ENCODE measurements around the gene LYSMD3. TPM values are rescaled to one million over a fixed set of nuclear protein-coding genes. Genes with fewer than 3 reads are reported as not detected.

LYSMD3 gene
- total and polyA plus RNA-seq, 10 of the 15 experiments (the other 5 are each of a cell fraction or from before 2014, with no cell fraction given) = 3.9 to 22.5 (median 12.6) TPM

DNA sequence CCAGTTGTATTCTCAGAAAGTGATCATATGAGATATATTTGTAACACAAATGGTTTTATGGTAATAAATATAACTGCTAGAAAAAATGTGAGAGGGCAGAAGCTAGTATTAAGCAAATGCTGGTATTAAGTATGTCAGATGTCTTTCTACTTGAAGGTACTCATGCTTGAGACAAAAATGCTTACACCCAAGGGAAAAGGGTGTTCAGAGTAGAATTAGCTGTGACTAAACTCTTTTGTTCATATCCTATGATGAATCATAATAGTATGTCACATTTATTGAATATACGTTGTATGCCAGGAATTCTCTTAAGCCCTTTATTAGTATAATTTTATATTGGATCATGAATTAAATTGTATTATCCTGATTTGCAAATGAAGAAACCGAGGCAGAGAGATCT lies 31.4 kb upstream of the LYSMD3 start:
- Histone ChIP-seq H3K4me1 (ENCODE audit: control insufficient read depth, insufficient read depth, low read length) (no peaks in the 10 kb centered on the region), H4K20me1 (ENCODE audit: control insufficient read depth, insufficient read depth) (no peaks in the 10 kb centered on the region), H3K27ac (ENCODE audit: control insufficient read depth, insufficient read depth) (no peak overlapping the region), H3K27me3 (replicated peaks in 1 of 2; ENCODE audit: control insufficient read depth in 2 of 2, insufficient read depth in 2 of 2, low read length in 1 of 2) (peaks cover 3 to 21% of the 10 kb centered on the region in 2 experiments; a peak in 2 of 4 replicates), H3K79me2 (ENCODE audit: control insufficient read depth, insufficient read depth, low read length) (no peaks in the 10 kb centered on the region), H2AFZ (ENCODE audit: control insufficient read depth, low read depth, low read length) (no peak overlapping the region), H3K4me3 (no peak overlapping the region), H3K9ac (ENCODE audit: control insufficient read depth, insufficient read depth, low read length) (no peak overlapping the region), H3K36me3 (ENCODE audit: control insufficient read depth in 2 of 2, insufficient read depth in 2 of 2, low read length in 1 of 2) (no peaks in the 10 kb centered on the region), H3K4me2 (ENCODE audit: control insufficient read depth, insufficient read depth) (no peak overlapping the region), H3K9me3 (replicated peaks; ENCODE audit: control insufficient read depth, insufficient read depth, low read length) (no peaks in the 10 kb centered on the region)
- in situ Hi-C loops (cut with MboI) = no loop called here
- BruUV-seq (replicated peaks) = no TSS peak
- 20% methylated on average over 2 of the region's 2 CpGs for WGBS (ENCODE audit: insufficient coverage, insufficient replicate concordance, low lambda C conversion rate, missing lambda C conversion rate)
- intact Hi-C loops (cut with micrococcal nuclease; ENCODE audit: unreplicated experiment) = no loop called here
- no peak for ATAC-seq
- ChIA-PET CTCF (no interaction called here), POLR2A (no interaction called here), RAD21 (ENCODE audit: unreplicated experiment) (no interaction called here), SMC1A (ENCODE audit: uncharacterized antibody, unreplicated experiment) (interaction anchor here (0.6 to 0.9 kb wide), 2 partner anchors 72 to 98 kb away, joined by 3 read pairs; no protein-coding TSS in a partner anchor)
- DNase-seq (ENCODE audit: low read depth, low spot score) = no peak
- no peak for FAIRE-seq
- TF ChIP-seq SMAD1 (IDR thresholded peaks at IDR 0.05; ENCODE audit: low read depth, partially characterized antibody) (no peak), DPF2 (IDR thresholded peaks at IDR 0.05) (no peak), TBL1XR1 (IDR thresholded peaks at IDR 0.05; ENCODE audit: low read depth, low read length) (no peak), PAX5 (IDR thresholded peaks at IDR 0.05; ENCODE audit: borderline replicate concordance, low read depth, low read length) (no peak), KLF5 (IDR thresholded peaks at IDR 0.05; ENCODE audit: partially characterized antibody) (no peak), ZNF274 (IDR thresholded peaks at IDR 0.05; ENCODE audit: insufficient read depth, insufficient read length) (no peak), PRDM15 (CRISPR knock-in tag; IDR thresholded peaks at IDR 0.05) (no peak), STAT1 (conservative IDR thresholded peaks at IDR 0.05) (no peak), JUNB (IDR thresholded peaks at IDR 0.05) (no peak), TARDBP (IDR thresholded peaks at IDR 0.05; ENCODE audit: borderline replicate concordance) (no peak), SMARCA5 (IDR thresholded peaks at IDR 0.05) (no peak), NBN (IDR thresholded peaks at IDR 0.05) (no peak), SP1 (IDR thresholded peaks at IDR 0.05; ENCODE audit: low read depth, low read length) (no peak), HDGF (IDR thresholded peaks at IDR 0.05) (no peak), SRF (IDR thresholded peaks at IDR 0.05; ENCODE audit: low read depth in 2 of 2, low read length in 2 of 2) (no peak), RAD51 (IDR thresholded peaks at IDR 0.05) (no peak), NFYB (IDR thresholded peaks at IDR 0.05; ENCODE audit: insufficient read depth, low read depth, low read length) (no peak)
- TF ChIP-seq, protein P1, sequence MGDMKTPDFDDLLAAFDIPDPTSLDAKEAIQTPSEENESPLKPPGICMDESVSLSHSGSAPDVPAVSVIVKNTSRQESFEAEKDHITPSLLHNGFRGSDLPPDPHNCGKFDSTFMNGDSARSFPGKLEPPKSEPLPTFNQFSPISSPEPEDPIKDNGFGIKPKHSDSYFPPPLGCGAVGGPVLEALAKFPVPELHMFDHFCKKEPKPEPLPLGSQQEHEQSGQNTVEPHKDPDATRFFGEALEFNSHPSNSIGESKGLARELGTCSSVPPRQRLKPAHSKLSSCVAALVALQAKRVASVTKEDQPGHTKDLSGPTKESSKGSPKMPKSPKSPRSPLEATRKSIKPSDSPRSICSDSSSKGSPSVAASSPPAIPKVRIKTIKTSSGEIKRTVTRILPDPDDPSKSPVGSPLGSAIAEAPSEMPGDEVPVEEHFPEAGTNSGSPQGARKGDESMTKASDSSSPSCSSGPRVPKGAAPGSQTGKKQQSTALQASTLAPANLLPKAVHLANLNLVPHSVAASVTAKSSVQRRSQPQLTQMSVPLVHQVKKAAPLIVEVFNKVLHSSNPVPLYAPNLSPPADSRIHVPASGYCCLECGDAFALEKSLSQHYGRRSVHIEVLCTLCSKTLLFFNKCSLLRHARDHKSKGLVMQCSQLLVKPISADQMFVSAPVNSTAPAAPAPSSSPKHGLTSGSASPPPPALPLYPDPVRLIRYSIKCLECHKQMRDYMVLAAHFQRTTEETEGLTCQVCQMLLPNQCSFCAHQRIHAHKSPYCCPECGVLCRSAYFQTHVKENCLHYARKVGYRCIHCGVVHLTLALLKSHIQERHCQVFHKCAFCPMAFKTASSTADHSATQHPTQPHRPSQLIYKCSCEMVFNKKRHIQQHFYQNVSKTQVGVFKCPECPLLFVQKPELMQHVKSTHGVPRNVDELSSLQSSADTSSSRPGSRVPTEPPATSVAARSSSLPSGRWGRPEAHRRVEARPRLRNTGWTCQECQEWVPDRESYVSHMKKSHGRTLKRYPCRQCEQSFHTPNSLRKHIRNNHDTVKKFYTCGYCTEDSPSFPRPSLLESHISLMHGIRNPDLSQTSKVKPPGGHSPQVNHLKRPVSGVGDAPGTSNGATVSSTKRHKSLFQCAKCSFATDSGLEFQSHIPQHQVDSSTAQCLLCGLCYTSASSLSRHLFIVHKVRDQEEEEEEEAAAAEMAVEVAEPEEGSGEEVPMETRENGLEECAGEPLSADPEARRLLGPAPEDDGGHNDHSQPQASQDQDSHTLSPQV (IDR thresholded peaks at IDR 0.05) = no peak
- TF ChIP-seq, protein P2, sequence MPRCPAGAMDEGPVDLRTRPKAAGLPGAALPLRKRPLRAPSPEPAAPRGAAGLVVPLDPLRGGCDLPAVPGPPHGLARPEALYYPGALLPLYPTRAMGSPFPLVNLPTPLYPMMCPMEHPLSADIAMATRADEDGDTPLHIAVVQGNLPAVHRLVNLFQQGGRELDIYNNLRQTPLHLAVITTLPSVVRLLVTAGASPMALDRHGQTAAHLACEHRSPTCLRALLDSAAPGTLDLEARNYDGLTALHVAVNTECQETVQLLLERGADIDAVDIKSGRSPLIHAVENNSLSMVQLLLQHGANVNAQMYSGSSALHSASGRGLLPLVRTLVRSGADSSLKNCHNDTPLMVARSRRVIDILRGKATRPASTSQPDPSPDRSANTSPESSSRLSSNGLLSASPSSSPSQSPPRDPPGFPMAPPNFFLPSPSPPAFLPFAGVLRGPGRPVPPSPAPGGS (IDR thresholded peaks at IDR 0.05; ENCODE audit: borderline replicate concordance, insufficient read depth, low read depth, low read length, poor library complexity, severe bottlenecking) = no peak
